GM12878 (cell line): ENCODE measurements around the gene CDKN1B.

ENCODE experiments used
- ATF7 ChIP-seq: fragments of 450-650 bp; IDR thresholded peaks from 2 replicates; pipeline ENCODE4 v1.6.1; 2016; ENCODE audit warnings: low read depth, mild to moderate bottlenecking
- MXI1 ChIP-seq: fragments of 150-350 bp; IDR thresholded peaks from 2 replicates; pipeline ENCODE4 v1.6.1; 2011; ENCODE audit warnings: low read depth, mild to moderate bottlenecking, inconsistent platforms, low read length, improper control_type of control experiment
- MYB ChIP-seq: fragments of 150-350 bp; IDR thresholded peaks from 2 replicates; pipeline ENCODE4 v1.6.1; 2014; ENCODE audit warnings: mild to moderate bottlenecking, low read depth, low read length, borderline replicate concordance
- MYC ChIP-seq: IDR thresholded peaks from 2 replicates; pipeline ENCODE4 v1.6.1; 2011; ENCODE audit warnings: mild to moderate bottlenecking, low read length, moderate library complexity, inconsistent platforms; ENCODE audit not compliant: insufficient read depth, insufficient replicate concordance, insufficient read length, severe bottlenecking
- POLR2A ChIP-seq: IDR thresholded peaks from 2 replicates; pipeline ENCODE4 v1.6.1; 2011; ENCODE audit warnings: low read depth, mild to moderate bottlenecking, low read length
- RFX5 ChIP-seq: IDR thresholded peaks from 2 replicates; pipeline ENCODE4 v1.6.1; 2011; ENCODE audit warnings: low read depth, low read length, improper control_type of control experiment
- TAF1 ChIP-seq: IDR thresholded peaks from 2 replicates; pipeline ENCODE4 v1.6.1; 2011; ENCODE audit warnings: mild to moderate bottlenecking, low read depth, low read length, borderline replicate concordance
- ZNF384 ChIP-seq: IDR thresholded peaks from 2 replicates; pipeline ENCODE4 v1.6.1; 2012; ENCODE audit warnings: low read depth, mild to moderate bottlenecking, low read length, improper control_type of control experiment, borderline replicate concordance
- ZSCAN29 ChIP-seq: fragments of 450-650 bp; IDR thresholded peaks from 2 replicates; pipeline ENCODE4 v1.6.1; 2017; ENCODE audit warnings: mild to moderate bottlenecking, moderate library complexity
- TF ChIP-seq, protein P1 (sequence below), 3 experiments: IDR thresholded peaks in 2 of 3; conservative IDR thresholded peaks in 1 of 3; 2 replicates each; pipeline ENCODE4 v1.5.1; 2011; ENCODE audit warnings: low read depth in 3 of 3, low read length in 3 of 3, mild to moderate bottlenecking in 3 of 3, control low read depth in 2 of 3, moderate library complexity in 2 of 3, inconsistent platforms in 1 of 3, mixed read lengths in 1 of 3; ENCODE audit not compliant: control insufficient read depth in 2 of 3, insufficient read depth in 1 of 3; ENCODE audit errors: extremely low read depth in 1 of 3

DNA sequence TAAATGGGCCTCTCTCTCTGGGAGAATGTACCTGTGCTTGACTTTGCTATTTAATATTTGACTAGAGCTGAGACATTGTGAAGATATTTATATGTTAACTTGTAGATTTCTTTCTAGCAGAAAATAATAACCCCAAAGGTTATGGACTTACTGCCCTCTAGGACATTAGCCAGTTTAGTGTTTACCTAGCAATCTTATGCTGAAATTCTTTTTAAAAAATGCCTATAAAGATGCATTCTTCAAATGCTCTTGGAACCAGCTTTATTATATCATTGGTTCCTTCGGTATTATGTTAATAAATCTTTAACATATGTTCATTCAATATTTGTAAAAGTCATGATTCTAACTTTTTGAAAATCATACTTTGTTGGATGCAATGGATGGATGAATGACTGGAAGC lies 49.2 kb upstream of the CDKN1B start:
- TF ChIP-seq MXI1, result no peak
- no peak for TF ChIP-seq ZNF384
- TF ChIP-seq, protein P1, sequence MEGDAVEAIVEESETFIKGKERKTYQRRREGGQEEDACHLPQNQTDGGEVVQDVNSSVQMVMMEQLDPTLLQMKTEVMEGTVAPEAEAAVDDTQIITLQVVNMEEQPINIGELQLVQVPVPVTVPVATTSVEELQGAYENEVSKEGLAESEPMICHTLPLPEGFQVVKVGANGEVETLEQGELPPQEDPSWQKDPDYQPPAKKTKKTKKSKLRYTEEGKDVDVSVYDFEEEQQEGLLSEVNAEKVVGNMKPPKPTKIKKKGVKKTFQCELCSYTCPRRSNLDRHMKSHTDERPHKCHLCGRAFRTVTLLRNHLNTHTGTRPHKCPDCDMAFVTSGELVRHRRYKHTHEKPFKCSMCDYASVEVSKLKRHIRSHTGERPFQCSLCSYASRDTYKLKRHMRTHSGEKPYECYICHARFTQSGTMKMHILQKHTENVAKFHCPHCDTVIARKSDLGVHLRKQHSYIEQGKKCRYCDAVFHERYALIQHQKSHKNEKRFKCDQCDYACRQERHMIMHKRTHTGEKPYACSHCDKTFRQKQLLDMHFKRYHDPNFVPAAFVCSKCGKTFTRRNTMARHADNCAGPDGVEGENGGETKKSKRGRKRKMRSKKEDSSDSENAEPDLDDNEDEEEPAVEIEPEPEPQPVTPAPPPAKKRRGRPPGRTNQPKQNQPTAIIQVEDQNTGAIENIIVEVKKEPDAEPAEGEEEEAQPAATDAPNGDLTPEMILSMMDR (IDR thresholded peaks at IDR 0.05 in 2 of 3, conservative IDR thresholded peaks at IDR 0.05 in 1 of 3; ENCODE audit: control insufficient read depth in 2 of 3, extremely low read depth in 1 of 3, insufficient read depth in 1 of 3, low read depth in 3 of 3, low read length in 3 of 3), result no peak
- no peak for TF ChIP-seq MYB
- no peak for TF ChIP-seq TAF1
- no peak for TF ChIP-seq MYC
- TF ChIP-seq POLR2A, result no peak
- no peak for TF ChIP-seq ZSCAN29
- TF ChIP-seq ATF7, result no peak
- TF ChIP-seq RFX5, result no peak
